NCI-H2227 (cell line): ENCODE data around the gene WDR70.
A peak's percentile ranks its signal among the peaks of the same experiment; 100 is the strongest.
"Not testable (repeated sequence)": the region's sequence is repeated elsewhere in the genome, so short reads cannot be mapped to it uniquely, and the experiment has no call there.

Source experiments
- DNase-seq: peaks from one replicate; lab custom pipeline; 2025; ENCODE audit not compliant: unreplicated experiment; lab: John Stamatoyannopoulos, UW

Gene WDR70

GRCh38 chr5:37379100-37379628 is at the start of gene WDR70:
TSS of gene WDR70 (plus strand) at chr5:37379318. CDS start at chr5:37379368, 50 bp downstream.
- DNase-seq: peak; percentile 97

- DNase-seq: not testable (repeated sequence)
Observed at GRCh38 chr5:37334754-37335153, 44.4 kb upstream of the WDR70 start.

DNA sequence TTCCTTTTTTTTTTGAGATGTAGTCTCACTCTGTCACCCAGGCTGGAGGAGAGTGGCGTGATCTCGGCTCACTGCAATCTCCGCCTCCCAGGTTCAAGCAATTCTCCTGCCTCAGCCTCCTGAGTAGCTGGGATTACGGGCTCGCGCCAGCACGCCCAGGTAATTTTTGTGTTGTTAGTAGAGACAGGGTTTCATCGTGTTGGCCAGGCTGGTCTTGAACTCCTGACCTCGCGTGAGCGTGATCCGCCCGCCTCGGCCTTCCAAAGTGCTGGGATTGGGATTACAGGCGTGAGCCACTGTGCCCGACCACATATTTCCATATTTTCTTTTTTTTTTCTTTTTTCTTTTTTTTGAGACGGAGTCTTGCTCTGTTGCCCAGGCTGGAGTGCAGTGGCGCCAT is 36.4 kb upstream of the WDR70 start:
- not testable (repeated sequence) for DNase-seq

DNA sequence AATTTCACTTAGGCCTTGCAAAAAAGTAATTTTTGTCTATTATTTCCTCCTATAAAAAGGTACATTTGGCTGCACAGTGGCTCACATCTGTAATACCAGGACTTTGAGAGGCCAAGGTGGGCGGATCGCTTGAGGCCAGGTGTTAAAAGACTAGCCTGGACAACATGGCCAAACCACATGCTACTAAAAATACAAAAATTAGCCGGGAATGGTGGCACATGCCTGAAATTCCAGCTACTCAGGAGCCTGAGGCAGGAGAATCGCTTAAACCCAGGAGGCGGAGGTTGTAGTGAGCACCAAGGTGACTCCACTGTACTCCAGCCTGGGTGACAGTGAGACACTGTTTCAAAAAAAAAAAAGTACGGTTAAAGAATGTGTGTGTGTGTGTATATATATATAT is 24.0 kb upstream of the WDR70 start:
- DNase-seq: no peak

- DNase-seq: peak; percentile 30
Observed at GRCh38 chr5:37370550-37370863, 8.6 kb upstream of the WDR70 start.

DNA sequence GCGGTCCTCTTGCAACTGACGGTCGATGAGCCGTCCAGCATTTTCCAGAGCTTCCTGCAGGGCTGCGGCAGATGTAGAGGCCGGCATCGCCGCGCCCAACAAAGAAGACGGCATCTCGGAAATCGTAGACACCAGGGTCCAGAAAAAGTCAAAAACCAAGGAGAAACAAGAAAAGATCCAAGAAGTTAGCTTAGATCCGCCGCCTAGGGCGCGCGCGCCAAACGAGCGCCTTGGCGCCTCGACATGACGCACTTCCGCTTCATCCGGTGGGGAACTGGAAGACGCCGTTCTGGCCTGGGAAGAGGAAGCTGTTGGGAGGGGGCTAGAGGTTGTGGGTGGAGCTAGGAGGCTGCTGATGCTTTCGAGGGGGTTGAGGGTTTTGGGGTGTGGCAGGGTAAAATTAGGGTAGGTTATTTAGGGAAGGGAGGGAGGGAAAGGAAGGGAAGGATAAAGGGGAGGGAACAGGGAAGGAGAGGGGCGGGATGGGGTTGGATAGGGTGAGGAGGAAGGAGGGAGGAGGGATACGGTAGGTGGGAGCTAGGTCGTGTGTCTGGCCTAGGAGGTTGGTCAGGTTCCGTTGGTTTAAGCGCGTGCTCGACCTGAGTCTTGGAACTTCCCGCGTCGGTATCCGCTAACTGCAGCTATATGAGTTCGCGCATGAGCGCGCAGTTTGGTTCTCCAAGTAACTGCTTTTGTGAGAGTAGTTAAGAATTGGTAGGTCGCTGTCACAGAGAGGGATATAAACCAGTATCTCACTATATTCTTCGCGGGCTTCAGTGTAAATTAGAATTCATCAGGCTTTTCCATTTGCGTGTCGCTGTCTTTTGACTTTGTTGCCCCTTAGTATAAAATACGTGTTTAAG is 8.0 kb upstream of the WDR70 start, which contains the start of gene NUP155:
Gene NUP155, minus strand, starts transcription at position 243 of the 863 bp plus-strand sequence. Its CDS starts 129 bp downstream, at position 114.
- DNase-seq: peak; percentile 98

- DNase-seq: no peak
Observed at GRCh38 chr5:37375091-37375490, 4.0 kb upstream of the WDR70 start.

DNA sequence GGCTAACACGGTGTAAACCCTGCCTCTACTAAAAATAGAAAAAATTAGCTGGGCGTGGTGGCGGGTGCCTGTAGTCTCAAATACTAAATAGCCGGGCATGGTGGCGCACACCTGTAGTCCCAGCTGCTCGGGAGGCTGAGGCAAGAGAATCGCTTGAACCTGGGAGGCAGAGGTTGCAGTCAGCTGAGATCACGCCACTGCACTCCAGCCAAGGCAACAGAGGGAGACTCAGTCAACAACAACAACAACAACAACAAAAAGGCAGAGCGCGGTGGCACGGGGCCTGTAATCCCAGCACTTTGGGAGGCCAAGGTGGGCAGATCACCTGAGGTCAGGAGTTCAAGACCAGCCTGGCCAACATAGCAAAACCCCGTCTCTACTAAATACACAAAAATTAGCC is 1.1 kb upstream of the WDR70 start:
- not testable (repeated sequence) for DNase-seq

DNA sequence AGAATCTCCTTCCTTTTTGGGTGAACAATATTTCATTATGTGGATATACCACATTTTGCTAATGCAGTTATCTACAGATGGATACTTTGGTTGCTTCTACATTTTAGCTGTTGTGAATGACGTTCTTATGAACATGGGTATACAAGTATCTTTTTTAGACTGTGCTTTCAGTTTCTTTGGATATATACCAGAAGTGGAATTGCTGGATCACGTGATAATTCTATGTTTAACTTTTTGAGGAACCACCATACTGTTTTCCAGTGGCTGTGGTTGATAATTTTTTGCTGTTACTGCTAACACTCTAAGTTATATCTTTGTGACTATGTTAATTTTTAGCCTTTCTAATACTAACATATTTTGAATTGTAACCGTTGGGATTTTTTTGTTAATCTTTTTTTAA is 12.5 kb downstream of the WDR70 start:
- DNase-seq: no peak

- no peak for DNase-seq
Observed at GRCh38 chr5:37396352-37396751, 17.2 kb downstream of the WDR70 start.

- no peak for DNase-seq
Observed at GRCh38 chr5:37400501-37400900, 21.4 kb downstream of the WDR70 start.

DNA sequence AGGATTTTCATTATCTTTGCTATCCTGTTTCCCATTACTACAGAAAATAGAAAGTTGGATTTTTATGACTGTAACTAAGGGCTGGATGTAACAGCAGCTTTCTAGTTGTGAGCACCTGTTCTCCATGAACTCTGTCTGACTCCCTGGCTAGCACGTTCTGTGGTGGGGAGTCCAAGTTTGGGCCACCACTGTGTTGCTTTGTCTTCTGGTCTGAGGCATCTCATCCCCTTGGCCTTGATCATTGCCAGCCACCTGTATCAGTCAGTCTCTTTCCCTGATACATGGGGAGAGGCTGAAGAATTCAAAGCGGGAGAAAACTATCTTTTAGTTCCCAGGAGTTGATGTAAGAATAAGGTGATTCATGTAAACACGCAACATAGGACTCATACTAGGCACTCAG is 33.4 kb downstream of the WDR70 start:
- DNase-seq: no peak

DNA sequence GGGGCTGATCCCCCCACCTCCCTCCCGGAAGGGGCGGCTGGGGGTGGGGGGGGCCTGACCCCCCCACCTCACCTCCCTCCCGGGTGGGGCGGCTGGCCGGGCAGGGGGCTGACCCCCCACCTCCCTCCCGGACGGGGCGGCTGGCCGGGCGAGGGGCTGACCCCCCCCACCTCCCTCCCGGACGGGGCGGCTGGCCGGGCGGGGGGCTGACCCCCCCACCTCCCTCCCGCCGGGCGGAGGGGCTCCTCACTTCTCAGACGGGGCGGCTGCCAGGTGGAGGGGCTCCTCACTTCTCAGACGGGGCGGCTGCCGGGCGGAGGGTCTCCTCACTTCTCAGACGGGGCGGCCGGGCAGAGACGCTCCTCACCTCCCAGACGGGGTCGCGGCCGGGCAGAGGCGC is 36.3 kb downstream of the WDR70 start:
- not testable (repeated sequence) for DNase-seq

- DNase-seq: no peak
Observed at GRCh38 chr5:37417347-37417746, 38.2 kb downstream of the WDR70 start.

DNA sequence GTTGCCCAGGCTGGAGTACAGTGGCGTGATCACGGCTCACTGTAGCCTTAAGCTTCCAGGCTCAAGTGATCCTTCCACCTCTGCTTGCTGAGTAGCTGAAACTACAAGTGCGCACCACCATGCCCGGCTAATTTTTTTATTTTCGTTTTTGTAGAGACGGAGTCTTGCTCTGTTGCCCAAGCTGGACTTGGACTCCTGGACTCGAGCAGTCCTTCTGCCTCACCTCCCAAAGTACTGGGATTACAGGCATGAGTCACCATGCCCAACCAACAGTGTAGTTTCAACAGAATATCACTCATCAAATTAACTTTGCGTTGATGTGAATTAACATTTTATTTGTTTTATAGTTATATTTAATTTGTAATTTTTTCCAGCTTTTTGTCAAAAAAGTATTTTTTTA is 45.3 kb downstream of the WDR70 start:
- no peak for DNase-seq

- no peak for DNase-seq
Observed at GRCh38 chr5:37428044-37428443, 48.9 kb downstream of the WDR70 start.

GRCh38 chr5:37435261-37435660 is 56.1 kb downstream of the WDR70 start:
- DNase-seq: no peak

- no peak for DNase-seq
Observed at GRCh38 chr5:37436146-37436934, 57.2 kb downstream of the WDR70 start.

GRCh38 chr5:37437711-37438110 is 58.6 kb downstream of the WDR70 start:
- DNase-seq: no peak

GRCh38 chr5:37445783-37446182 is 66.7 kb downstream of the WDR70 start:
- DNase-seq: not testable (repeated sequence)

DNA sequence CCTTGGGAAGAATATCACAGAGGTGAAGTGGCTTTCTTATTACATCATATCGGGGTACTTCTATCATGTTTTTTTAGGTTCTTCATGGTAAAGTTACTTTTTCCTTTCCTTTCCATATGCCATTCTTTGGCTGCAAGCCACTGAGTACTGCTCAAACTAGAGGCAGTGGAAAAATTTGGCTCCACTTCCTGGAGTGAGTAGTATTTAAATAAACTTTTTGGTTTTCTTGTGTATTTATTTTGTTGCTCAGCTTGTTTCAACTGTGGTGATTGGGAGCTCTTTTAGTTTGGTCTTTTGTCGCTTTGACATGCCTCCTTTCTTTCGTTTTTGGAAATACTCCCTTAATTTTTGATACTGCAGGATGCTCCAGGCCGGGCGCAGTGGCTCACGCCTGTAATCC is 69.8 kb downstream of the WDR70 start:
- no peak for DNase-seq

- DNase-seq: not testable (repeated sequence)
Observed at GRCh38 chr5:37451991-37452390, 72.9 kb downstream of the WDR70 start.
